Astrocyte (in vitro differentiated cells and primary cell): Measurements from ENCODE around the gene CNIH1. TPM values are rescaled to one million over a fixed set of nuclear protein-coding genes. Genes with fewer than 3 reads are reported as not detected.

Experiments
- DNase-seq: peaks from one replicate; pipeline ENCODE4 v3.0.0-alpha.2; 2010; ENCODE audit warnings: low read depth
- FAIRE-seq: peaks from 2 replicates; lab custom pipeline; 2011; peaks lifted over from hg19 to GRCh38; lab: Jason Lieb, UNC
- H2AFZ ChIP-seq: 2 replicates; pipeline ENCODE4 v1.6.0; 2012; ENCODE audit warnings: low read depth, low read length, inconsistent platforms
- H3K27ac ChIP-seq: 2 replicates; pipeline ENCODE4 v1.5.1; 2011; ENCODE audit warnings: low read depth, low read length, inconsistent platforms
- H3K27me3 ChIP-seq: 2 replicates; pipeline ENCODE4 v1.6.0; 2011; ENCODE audit warnings: low read length, inconsistent platforms; ENCODE audit not compliant: insufficient read depth
- H3K36me3 ChIP-seq: 2 replicates; pipeline ENCODE4 v1.5.1; 2011; ENCODE audit warnings: low read length, inconsistent platforms; ENCODE audit not compliant: insufficient read depth
- H3K4me1 ChIP-seq: 2 replicates; pipeline ENCODE4 v1.5.1; 2011; ENCODE audit warnings: low read length, inconsistent platforms; ENCODE audit not compliant: insufficient read depth
- H3K4me2 ChIP-seq: 2 replicates; pipeline ENCODE4 v1.6.0; 2012; ENCODE audit warnings: low read length, inconsistent platforms
- H3K4me3 ChIP-seq: 2 replicates; pipeline ENCODE4 v1.5.1; 2011; ENCODE audit warnings: low read depth, mild to moderate bottlenecking, low read length, inconsistent platforms; ENCODE audit not compliant: insufficient read depth
- H3K79me2 ChIP-seq: 2 replicates; pipeline ENCODE4 v1.6.0; 2012; ENCODE audit warnings: mild to moderate bottlenecking, low read length, inconsistent platforms; ENCODE audit not compliant: insufficient read depth
- H3K9ac ChIP-seq: 2 replicates; pipeline ENCODE4 v1.6.0; 2012; ENCODE audit warnings: mild to moderate bottlenecking, low read length, inconsistent platforms
- H3K9me3 ChIP-seq: 2 replicates; pipeline ENCODE4 v1.5.1; 2012; ENCODE audit warnings: low read depth, mild to moderate bottlenecking, low read length, inconsistent platforms; ENCODE audit not compliant: insufficient read depth
- H4K20me1 ChIP-seq: 2 replicates; pipeline ENCODE4 v1.6.0; 2012; ENCODE audit warnings: low read length, inconsistent platforms; ENCODE audit not compliant: insufficient read depth
- H3K27ac Mint-ChIP-seq: one replicate; pipeline ENCODE4 v1.8.0; 2021; ENCODE audit warnings: mild to moderate bottlenecking, mixed read lengths; ENCODE audit not compliant: unreplicated experiment
- H3K27me3 Mint-ChIP-seq: one replicate; pipeline ENCODE4 v1.8.0; 2021; ENCODE audit warnings: low read depth, mixed read lengths; ENCODE audit not compliant: unreplicated experiment
- H3K36me3 Mint-ChIP-seq: one replicate; pipeline ENCODE4 v1.8.0; 2021; ENCODE audit warnings: low read depth, mixed read lengths; ENCODE audit not compliant: unreplicated experiment
- H3K4me1 Mint-ChIP-seq: one replicate; pipeline ENCODE4 v1.8.0; 2021; ENCODE audit warnings: low read depth, mixed read lengths; ENCODE audit not compliant: unreplicated experiment
- H3K4me3 Mint-ChIP-seq: one replicate; pipeline ENCODE4 v1.8.0; 2021; ENCODE audit warnings: mild to moderate bottlenecking, moderate library complexity, mixed read lengths; ENCODE audit not compliant: unreplicated experiment
- H3K9me3 Mint-ChIP-seq: one replicate; pipeline ENCODE4 v1.8.0; 2021; ENCODE audit warnings: mild to moderate bottlenecking, mixed read lengths; ENCODE audit not compliant: unreplicated experiment
- CTCF ChIP-seq: IDR thresholded peaks from 2 replicates; pipeline ENCODE4 v1.5.1; 2011; ENCODE audit warnings: low read depth, mild to moderate bottlenecking, inconsistent platforms, low read length, moderate library complexity; ENCODE audit not compliant: insufficient read depth
- EZH2 ChIP-seq: IDR thresholded peaks from 2 replicates; pipeline ENCODE4 v1.6.1; 2012; ENCODE audit warnings: mild to moderate bottlenecking, low read length, inconsistent platforms; ENCODE audit not compliant: insufficient read depth
- total RNA-seq: library from RNA; stranded (reverse); gene quantifications from 2 replicates; pipeline ENCODE4 v1.2.1, GENCODE V29; 2021

Gene CNIH1
- total RNA-seq, 1 donor from 2014 or later, result 148 TPM

- FAIRE-seq, result no peak
- peaks cover 5% of the 10 kb centered on the region for H3K4me1 ChIP-seq
- Mint-ChIP-seq H3K27ac (no peak overlapping the region), H3K4me3 (no peak overlapping the region), H3K27me3 (no peaks in the 10 kb centered on the region), H3K36me3 (peaks cover 19% of the 10 kb centered on the region), H3K9me3 (peaks cover 5% of the 10 kb centered on the region), H3K4me1 (no peaks in the 10 kb centered on the region)
- H3K79me2 ChIP-seq, result no peaks in the 10 kb centered on the region
- H3K4me2 ChIP-seq, result no peak overlapping the region
- no peak overlapping the region for H3K27ac ChIP-seq
- H4K20me1 ChIP-seq, result peaks cover 19% of the 10 kb centered on the region
- H3K27me3 ChIP-seq, result no peaks in the 10 kb centered on the region
- peaks cover 16% of the 10 kb centered on the region for H3K36me3 ChIP-seq
- TF ChIP-seq CTCF (no peak), EZH2 (no peak)
- H3K9me3 ChIP-seq, result no peaks in the 10 kb centered on the region
- DNase-seq, result no peak
- no peak overlapping the region for H2AFZ ChIP-seq
- H3K4me3 ChIP-seq, result no peak overlapping the region
- no peak overlapping the region for H3K9ac ChIP-seq
Observed at GRCh38 chr14:54472315-54472714, 31.1 kb upstream of the CNIH1 start.

GRCh38 chr14:54471641-54472040 lies 30.5 kb upstream of the CNIH1 start:
- H3K9me3 Mint-ChIP-seq, result peaks cover 10% of the 10 kb centered on the region
- no peak overlapping the region for H3K27ac Mint-ChIP-seq
- no peak overlapping the region for H3K27ac ChIP-seq
- H3K4me3 ChIP-seq, result no peak overlapping the region
- H3K4me1 Mint-ChIP-seq, result no peaks in the 10 kb centered on the region
- no peaks in the 10 kb centered on the region for H3K9me3 ChIP-seq
- no peaks in the 10 kb centered on the region for H3K79me2 ChIP-seq
- peaks cover 23% of the 10 kb centered on the region for H3K36me3 Mint-ChIP-seq
- H4K20me1 ChIP-seq, result peaks cover 17% of the 10 kb centered on the region
- FAIRE-seq (no peak), DNase-seq (no peak)
- no peak overlapping the region for H3K4me3 Mint-ChIP-seq
- TF ChIP-seq CTCF (no peak), EZH2 (no peak)
- no peak overlapping the region for H3K4me2 ChIP-seq
- peaks cover 12% of the 10 kb centered on the region for H3K36me3 ChIP-seq
- H3K9ac ChIP-seq, result no peak overlapping the region
- no peaks in the 10 kb centered on the region for H3K27me3 Mint-ChIP-seq
- H3K27me3 ChIP-seq, result no peaks in the 10 kb centered on the region
- H2AFZ ChIP-seq, result no peak overlapping the region
- H3K4me1 ChIP-seq, result peaks cover 5% of the 10 kb centered on the region

GRCh38 chr14:54470701-54471100 lies 29.5 kb upstream of the CNIH1 start:
- Mint-ChIP-seq H3K27ac (no peak overlapping the region), H3K36me3 (peaks cover 28% of the 10 kb centered on the region)
- H3K9me3 ChIP-seq, result no peaks in the 10 kb centered on the region

More at GRCh38 chr14:54470701-54471100, 29.5 kb upstream of the CNIH1 start:
- Histone ChIP-seq H3K4me2 (no peak overlapping the region), H3K27ac (no peak overlapping the region), H4K20me1 (peaks cover 8% of the 10 kb centered on the region), H3K36me3 (peaks cover 8% of the 10 kb centered on the region), H3K4me3 (no peak overlapping the region), H3K9ac (no peak overlapping the region), H3K79me2 (no peaks in the 10 kb centered on the region), H3K27me3 (no peaks in the 10 kb centered on the region), H3K4me1 (peaks cover 5% of the 10 kb centered on the region), H2AFZ (no peak overlapping the region)
- DNase-seq (no peak), FAIRE-seq (no peak)
- Mint-ChIP-seq H3K27me3 (no peaks in the 10 kb centered on the region), H3K9me3 (peaks cover 10% of the 10 kb centered on the region), H3K4me3 (no peak overlapping the region), H3K4me1 (no peaks in the 10 kb centered on the region)
- no peak for TF ChIP-seq EZH2
- no peak for TF ChIP-seq CTCF
